NCI-H2227 (cell line): ENCODE measurements around the gene RUNX1.

Experiments used
- DNase-seq: peaks from one replicate; lab custom pipeline; 2025; ENCODE audit not compliant: unreplicated experiment; lab: John Stamatoyannopoulos, UW

Gene RUNX1

DNA sequence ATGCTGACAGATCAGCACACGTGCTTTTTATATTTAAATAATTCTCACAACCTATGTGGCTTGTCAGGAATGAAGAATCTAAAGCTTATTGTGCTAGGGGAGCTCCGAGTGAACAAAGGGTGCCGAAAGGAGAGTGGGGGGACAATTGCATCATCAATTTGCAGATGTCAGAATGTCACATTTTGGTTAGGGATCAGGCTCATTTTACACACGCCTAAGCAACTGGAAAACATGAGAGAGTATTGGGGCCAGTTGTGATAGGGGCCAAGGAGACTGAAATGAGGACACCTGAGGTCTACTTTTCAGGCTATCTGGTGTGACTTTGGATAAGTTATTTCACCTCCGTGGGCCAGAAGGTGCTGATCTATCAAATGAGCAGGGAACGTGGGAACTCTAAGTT lies 31.8 kb downstream of the RUNX1 start:
- DNase-seq: no peak

DNA sequence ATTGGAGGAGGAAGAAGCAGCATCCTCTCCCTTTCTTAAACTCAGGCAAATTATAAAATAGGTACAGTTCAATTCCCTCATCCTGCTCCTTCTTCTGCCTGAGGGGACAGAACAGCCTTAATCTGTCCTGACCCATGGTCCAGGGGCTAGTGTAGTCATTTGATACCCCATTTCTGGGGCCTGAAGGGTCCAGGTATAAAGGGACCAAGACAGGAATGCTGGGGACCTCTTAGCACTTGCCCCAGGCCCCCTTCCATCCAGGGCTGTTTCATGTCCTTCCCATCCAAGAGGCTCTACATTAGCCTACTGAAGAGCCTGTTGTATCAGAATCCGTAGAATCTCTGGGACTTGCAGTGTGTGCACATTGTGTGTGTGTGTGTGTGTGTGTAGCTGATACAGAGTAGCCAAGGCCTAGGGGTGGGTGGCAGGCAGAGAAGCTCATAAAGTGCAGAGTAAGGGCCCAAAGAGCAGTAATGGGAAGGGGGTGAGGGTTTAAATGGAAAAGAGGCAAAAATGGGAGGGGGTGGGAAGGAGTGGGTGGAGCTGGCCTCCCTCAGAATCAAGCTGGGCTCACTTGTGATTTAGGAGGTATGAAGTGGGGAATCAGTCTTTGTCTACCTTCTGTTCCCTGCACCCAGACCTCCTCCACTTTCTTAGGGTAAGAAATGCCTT lies 32.4 kb downstream of the RUNX1 start:
- DNase-seq: no peak

DNA sequence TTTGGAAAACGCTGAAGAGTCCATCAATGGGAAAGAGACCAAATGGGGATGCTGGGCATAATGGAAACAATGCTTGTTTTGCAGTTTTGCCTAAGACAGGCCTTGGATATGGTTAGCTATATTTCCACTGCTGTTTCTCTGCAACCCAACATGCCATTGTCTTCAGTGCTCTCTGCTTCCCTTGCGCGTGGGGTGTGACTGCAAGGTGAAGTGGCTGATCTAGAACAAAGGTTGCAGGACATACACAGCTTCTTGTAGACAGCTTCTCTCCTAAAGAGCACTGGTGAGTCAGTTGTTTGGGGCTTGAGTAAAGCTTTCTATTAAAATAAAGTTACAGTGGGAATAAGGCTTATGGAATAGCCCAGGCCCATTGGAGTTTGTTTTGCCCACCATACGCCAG lies 33.0 kb downstream of the RUNX1 start:
- DNase-seq: no peak

DNA sequence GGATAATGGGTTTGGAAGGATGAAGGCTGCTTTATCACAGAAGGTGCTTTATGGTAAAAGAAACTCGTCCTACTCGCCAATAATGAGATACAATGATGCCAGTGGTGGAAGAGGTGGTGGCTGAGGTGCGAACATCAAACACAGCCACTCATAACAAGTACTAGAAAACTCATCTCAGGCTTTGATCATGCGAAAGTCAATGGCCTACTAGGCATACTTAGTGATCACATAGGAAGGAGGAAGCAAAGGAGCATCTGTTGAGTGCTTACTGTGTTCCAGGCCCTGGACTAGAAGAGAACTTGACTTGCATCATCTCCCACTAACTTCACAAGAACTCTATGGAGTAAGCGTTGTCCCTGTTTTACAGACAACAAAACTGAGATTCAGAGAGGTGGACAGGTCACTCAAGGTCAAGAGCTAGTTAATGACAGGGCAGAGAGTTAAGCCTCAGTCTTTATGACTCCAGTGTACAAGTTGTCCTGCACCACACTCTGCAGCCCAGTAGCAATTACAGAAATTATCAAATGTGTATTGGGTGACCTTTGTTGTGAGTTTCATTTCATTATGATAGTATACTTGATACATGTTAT lies 33.6 kb downstream of the RUNX1 start:
- DNase-seq: no peak

DNA sequence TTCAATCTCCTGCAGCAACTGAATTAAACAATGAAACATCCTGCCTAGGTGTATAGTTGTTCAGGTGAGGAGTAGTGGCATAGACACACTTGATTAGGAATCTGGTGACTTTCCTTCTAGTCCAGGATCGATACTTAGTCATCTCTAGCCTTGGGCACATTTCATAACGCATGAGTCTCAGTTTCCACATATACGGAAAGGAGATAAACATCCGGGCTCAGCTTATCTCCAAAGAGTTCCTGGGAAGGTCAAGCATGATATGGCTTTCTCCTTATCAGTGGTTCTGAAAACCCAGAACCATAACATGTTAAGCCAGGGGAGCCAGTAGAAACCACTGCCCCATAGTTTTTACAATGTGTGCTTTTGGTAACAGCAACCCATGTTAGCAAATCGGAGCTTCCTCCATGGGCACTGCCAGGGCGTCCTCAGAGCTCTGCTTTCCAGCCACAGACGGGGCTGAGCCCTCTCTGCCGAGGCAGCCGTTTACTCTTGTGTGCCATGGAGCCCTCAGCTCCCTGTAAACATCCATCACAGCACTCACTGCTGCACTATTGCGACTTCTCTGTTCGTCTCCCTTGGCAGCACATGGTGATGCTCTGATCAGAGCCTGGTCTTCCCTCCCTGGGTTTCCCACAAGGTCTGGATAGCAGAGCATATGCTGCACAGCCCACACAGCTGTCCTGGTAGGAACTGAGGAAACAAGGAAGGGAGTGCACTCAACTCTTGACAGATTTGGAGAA lies 34.6 kb downstream of the RUNX1 start:
- DNase-seq: no peak

DNA sequence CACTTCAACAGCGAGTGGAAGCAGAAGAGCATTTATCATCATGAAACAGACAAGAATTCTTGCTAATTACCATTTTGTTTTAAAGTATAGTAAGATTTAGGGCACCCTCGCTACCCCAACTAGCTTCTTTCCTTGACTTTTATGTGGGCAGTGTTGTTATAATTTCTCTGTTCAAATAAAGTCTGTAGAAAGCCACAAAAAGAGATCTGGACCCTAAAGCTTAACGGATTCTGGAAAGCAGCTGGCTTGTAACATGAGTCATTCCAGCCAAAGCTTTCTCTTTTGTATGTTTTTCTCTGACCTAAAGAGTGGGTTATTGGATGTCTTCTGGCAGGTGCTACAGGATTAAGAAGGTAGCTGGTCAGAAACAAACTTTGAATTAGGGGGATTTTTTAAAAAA lies 37.4 kb downstream of the RUNX1 start:
- DNase-seq: no peak

DNA sequence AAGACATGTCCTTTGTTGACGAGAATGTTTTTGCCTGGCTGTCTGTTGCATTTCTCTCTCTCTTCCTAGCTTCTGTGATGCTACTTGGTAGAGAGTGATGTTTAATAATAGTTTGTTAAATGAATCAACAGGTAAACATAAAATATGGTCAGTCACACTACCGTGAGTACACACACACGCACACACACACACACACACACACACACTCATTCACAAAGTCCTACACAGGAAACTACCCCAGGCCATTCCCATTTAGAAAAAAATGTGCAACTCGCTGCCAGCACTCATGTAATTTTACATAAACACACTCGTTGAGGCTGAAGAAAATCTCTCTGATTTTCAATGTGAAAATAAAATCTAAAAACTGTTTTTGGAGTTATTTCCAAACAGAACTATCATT lies 38.7 kb downstream of the RUNX1 start:
- no peak for DNase-seq

DNA sequence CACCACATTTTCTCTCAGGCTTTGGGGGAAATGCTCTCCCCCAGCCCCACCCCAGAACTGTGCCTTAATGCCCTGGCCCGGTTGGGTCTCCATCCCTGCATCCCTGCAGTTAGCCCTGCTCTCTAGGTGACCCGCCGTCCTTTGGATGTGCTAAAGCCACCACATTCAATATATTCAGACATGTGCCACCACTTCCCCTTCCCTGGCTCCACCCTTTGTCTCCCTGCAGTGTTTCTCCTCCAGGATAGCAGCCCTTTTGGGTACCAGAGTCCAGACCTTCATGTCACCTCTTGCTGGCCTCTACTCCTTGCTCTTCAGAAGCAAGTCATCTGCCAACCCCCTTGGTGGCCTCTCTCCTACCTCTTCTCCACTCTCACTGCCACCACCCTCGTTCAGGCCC lies 41.8 kb downstream of the RUNX1 start:
- no peak for DNase-seq

DNA sequence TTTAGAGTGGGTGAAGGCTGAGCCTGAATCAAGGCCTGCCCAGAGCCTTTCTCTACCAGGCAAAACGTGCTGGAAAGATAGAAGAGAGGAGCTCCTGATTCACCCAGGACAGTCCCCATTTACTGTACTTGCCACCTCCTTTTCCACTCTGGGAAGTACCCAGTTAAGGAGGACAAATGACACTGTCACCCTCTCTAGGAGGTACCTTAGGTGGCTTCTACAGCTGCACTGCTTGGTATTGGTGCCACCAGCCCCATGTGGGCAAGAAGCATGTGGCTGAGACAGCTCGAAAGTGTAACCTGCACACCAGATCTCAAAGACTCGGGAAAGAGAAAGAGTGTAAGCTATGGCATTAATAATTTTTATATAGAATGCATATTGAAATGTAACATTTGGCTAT lies 42.3 kb downstream of the RUNX1 start:
- DNase-seq: no peak

DNA sequence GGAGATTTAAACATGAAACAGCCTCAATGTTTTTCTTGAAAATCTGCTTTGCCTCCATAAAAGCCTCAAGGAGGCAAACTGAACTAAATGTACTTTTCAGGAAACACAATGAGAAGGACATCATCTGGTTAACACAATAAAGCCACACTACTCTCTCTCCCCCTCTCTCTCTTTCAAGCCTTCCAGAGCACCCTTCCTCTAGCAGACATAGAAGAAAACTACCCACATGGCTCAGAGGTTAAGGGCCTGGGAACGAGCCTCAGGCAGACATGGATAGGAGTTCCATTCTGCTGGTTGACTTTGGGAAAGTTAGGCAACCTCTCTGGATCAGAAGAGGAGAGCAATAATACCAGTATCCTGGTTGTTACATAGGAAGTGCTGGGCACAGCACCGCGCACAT lies 42.9 kb downstream of the RUNX1 start:
- no peak for DNase-seq

DNA sequence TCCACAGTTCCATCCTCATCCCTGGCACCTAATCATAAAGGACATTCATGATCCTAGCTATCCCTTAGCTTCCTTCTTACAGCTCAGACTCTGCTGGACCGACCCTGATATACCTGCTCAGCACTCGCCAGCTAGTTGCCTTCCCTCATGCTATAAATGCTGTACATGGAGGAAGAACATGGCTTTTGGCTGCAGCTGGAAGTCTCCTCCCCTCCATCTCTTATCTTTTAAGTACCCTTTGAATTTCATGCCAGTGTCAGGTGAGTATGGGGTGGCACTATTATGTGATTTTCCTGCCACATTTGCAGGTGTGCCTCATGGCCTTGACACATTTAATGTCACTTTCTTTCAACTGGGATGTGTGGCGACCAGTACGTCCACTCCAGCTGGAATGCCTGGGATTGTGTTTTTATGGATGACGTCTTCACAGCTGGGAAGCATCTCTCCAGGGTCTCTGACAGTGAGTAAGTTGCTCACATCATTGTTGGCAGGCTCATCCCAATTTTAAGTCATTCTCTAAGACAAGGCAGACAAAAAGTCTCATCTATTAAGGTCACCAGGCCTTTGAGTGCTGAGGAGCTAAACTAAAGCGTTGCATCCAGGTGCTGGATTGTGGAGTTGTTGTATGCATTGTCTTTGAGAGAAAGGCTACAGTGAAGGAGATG lies 43.4 kb downstream of the RUNX1 start:
- no peak for DNase-seq

DNA sequence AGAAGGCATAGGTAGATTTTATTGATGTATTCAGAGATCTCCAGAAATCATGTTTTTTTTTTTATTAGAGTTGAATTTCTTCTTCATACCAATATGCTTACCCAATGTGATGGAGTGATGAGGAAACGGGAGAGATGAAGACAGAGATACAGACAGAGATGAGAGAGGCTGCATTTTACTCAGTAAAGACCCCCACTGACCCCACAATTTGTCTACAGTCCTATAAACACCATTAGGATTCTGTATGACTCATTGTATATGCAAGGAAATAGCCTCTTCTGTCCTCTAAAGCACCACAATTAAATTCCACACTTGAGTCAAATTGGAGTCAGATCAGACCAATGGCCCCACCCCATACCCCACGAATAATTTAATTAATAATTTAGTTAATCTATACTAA lies 44.0 kb downstream of the RUNX1 start:
- DNase-seq: no peak

DNA sequence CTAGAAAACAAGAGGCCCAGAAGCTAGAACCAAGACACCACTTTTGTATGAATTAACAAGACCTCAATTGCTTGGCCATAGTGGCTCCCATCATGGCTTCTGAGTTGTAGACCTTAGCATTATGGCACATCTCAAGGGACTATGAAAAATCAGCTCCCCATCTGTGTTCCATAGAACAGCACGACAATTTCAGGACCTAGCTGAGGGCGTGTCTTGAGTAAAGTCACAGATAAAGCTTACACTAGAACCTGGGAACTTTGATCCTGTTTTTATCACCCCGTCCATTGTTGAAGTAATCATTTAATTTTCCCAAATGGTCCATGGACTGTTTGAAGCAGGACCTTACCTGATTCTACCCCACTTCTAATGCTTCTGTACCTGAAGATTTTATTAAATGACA lies 44.8 kb downstream of the RUNX1 start:
- no peak for DNase-seq

DNA sequence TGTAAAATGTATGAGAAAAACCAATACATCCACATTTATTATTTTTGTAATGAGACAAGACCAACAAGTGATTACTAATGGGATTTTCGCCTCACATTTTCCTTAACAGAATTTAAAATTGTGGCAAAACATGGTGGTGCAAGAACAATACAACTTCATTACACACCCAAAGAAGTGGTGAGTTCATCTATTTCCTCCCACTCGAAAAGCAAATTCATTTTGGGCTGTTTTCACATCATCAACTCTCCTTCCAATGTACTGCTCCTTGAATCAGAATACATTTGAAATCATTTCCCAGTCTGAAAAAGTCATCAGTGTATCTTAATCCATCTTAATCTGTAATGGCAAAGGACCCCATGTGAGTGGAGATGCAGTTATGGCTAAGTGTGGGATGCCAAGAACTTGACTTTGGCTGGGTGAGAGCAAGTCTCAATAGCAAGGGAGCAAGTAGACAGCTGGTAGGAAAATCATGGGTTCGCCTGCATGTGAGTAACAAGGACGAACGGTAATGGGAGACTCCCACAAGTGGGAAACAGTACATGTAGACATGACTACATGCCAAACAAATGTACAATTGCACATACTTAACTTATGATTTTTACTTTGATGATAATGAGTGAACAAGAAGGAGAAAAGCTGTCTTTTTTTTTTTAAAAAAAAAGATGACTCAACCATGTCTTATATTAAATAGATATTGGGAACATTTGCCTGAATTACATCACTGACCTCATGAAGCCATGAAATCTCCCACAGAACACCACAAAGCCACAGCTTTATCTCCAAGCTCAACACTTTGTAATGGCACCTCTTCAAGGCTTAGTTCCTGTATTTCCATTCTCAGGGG lies 46.0 kb downstream of the RUNX1 start:
- no peak for DNase-seq

DNA sequence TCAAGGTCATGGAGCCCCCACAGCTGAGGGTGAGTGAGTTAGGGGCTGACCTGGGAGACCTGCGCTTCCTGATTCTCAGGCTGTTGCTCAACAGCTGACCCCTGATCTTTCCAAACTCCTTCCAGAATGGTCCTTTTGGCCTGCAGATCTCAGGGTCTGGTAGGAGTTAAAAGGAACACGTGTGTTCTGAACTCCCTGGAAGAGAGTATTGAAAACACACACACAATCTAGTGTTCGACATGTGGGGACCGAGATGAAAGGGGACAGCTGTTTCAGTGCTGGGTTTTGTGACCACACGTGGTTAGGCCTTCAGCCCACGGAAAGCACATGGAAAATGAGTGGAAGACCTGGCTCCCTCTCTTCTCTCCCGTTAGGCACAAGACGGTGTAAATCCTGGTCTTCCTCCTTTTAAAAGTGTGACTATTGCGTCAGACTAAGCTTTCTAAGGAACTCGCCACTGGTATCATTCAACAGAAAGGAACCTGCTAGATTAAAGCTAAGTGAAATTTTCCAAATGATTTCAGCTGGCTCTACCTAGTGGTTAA lies 49.6 kb downstream of the RUNX1 start:
- DNase-seq: no peak

DNA sequence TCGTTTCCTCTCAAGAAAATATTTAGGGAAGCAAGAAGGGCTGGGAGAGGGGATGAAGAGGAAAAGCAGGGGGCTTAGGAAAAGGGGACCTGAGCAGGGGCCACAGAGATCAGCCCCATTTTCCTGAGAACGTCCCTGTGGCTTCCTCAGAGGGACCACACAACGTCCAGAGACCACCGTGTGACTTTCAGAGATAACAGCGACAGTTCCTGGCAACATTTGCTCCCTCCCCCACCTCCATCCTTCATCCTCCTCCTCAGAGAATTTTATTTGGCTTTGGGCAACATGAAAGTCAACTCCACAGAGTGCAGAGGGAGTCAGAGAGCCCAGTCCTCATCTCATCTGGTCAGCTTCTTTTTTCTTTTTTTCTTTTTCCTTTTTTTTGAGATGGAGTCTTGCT lies 50.9 kb downstream of the RUNX1 start:
- no peak for DNase-seq

DNA sequence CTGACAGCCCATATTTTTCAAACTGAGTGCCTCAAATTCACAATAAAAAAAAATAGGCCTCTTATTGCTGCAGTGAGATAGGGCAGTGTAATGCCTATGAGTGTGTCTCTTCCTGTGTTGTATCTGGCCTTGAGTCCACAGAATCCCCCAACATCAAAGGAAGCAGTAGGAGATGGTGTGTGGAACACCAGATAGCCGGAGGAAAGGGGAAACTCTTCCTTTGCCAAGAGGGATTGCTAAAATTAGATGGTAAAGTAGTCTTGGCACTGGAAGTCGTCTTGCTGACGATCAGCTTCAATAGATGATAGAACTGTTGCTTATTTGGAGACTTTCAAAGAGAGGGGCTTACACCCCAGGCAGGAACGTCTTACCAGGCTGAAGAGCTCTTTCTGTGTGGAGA lies 51.8 kb downstream of the RUNX1 start:
- no peak for DNase-seq

DNA sequence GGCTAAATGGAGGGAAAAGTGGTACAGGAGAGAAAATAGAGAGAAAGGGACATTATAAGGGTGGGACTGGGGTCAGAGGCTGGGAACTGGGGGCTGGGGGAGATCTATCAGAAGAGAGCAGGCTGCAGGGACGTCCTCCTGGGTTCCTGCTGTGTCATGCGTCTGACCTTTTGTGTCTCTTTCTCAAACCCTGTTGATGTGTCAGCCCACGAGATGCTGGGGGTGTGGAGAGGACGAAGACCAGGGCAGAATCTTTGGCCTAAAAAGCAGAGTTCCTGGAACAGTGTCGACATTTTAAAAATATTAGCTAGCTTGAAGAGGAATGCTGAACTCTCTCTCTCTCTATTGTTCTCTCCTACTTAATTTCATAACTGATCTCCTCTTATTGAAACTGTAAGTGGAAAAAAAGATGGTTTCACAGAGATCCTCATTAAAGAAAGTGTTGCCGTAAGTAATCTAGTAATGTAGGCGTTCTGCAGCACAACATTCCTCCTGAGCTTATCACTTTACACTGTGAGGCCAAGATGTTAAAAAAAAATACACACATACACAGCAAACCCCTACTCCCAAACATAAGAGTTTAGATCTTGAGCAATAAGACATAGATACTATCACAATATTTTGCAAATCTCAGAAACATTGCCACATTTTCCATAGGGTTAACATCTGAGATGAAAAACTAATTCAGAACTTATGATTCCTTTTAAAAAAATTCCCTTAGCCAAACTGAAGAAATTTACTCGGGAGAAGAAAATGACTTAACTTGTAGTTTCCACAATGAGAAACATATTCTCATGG lies 52.6 kb downstream of the RUNX1 start:
- no peak for DNase-seq

DNA sequence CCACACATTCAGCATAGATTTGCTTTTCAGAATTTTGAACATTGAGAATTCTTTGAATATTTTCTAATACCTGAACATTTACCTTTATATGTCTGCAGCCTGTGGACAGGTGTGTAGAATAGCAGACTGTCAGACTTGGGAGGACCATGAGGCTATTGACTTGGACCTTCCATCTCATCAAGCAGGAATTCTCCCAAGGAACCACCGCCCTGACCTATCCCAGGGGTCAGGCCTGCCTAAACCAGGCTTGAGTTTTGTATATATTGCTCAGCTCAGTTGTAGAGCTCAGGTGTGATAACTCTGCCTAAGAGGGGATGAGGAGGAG lies 53.2 kb downstream of the RUNX1 start:
- DNase-seq: no peak
